HG02938 (cell line): Measurements from ENCODE around the gene KCNE3.

Source experiments
- ATAC-seq: cut with Tn5 transposase; IDR thresholded peaks from one replicate; pipeline ENCODE4 v1.9.1; 2021; ENCODE audit warnings: mild to moderate bottlenecking, moderate library complexity; ENCODE audit not compliant: unreplicated experiment

The KCNE3 gene, protein sequence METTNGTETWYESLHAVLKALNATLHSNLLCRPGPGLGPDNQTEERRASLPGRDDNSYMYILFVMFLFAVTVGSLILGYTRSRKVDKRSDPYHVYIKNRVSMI

GRCh38 chr11:74466916-74467885 is at the start of gene KCNE3:
TSS of gene KCNE3 (minus strand) at chr11:74467549. CDS start at chr11:74457563, 9,986 bp downstream.
- ATAC-seq, result no peak

- ATAC-seq, result no peak
Observed at GRCh38 chr11:74507582-74507981, 40.2 kb upstream of the KCNE3 start.

DNA sequence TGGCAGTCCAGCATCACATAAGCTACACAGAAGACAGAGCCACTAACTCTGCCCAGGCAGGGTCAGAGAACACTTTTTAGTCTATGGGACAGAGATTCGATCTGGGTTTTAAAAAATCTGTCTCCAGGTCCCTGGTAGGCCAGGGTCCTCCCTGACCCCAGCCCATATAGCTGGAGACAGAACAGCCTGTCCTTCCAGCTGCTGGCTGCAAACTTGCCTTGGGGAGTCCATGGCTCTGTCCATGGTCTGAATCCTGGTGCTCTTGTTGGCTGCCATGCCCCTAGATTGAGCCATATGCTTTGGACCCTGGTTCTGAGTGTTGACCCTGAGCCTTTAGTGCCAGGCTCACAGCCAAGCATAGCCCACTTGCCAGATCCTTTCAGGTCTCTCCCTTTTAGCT is 39.5 kb upstream of the KCNE3 start:
- no peak for ATAC-seq

DNA sequence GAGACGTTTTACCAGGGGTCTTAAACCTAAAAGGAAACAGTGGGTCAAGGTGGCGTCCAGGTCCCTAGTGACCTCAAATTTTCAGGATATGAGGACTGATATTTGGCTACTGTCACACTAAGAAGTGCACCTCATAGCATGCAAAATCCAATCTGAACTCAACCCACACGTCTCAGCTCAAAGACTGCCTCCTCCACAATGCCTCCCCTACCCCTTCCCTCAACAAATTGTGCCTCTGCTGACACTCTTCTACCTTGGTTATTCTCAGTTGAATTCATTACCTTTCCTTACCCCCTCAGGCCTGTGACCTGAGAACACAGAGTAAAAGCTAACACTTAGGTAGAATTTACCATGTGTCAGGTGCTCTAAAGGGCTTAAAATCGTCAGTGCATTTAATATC is 38.6 kb upstream of the KCNE3 start:
- ATAC-seq, result no peak

- no peak for ATAC-seq
Observed at GRCh38 chr11:74504100-74504691, 36.8 kb upstream of the KCNE3 start.

- ATAC-seq, result no peak
Observed at GRCh38 chr11:74494916-74495315, 27.6 kb upstream of the KCNE3 start.

- no peak for ATAC-seq
Observed at GRCh38 chr11:74493791-74494630, 26.7 kb upstream of the KCNE3 start.

GRCh38 chr11:74492974-74493790 is 25.8 kb upstream of the KCNE3 start, which contains the start of gene LIPT2:
TSS of gene LIPT2 (minus strand) at chr11:74493724. CDS start at chr11:74493703, 21 bp downstream.
- peak; percentile 92 for ATAC-seq

- ATAC-seq, result no peak
Observed at GRCh38 chr11:74492084-74492483, 24.7 kb upstream of the KCNE3 start.

GRCh38 chr11:74490941-74491340 is 23.6 kb upstream of the KCNE3 start:
- ATAC-seq, result no peak

DNA sequence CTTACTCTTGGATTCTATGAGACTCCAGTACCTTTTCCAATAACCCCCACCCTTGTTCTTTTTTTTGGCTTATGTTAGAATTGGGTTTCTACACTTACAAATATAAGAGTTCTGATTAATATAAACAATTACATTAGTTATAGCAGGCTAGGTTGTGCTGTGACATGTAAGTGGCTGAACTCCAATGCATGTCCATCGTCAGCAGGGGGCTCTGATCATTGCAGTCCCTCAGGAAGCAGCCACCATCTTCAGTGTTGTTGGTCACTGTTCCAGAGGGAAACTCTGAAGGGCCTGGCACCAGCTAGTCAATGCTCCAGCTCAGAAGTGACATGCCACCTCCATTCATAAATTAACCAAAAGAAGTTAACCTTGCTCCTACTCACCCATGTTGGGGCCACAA is 20.5 kb upstream of the KCNE3 start:
- no peak for ATAC-seq

DNA sequence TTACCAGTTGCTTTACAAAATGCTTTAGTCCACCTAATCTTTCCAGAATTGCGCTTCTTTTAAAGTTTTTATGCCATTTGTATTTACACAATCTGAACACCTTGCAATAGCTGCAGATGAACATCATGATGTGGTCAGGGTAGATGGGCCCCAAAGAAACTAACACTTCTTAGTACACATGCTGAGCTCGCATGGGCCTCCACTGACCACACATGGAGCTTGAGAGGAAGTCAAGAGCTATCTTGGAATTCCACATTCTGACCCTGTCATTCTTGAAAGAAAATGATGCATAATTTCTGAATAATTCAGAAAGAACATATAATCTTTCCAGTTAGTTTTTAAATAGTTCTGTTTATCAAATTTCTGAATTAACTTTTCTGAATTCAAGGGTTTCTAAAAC is 18.5 kb upstream of the KCNE3 start:
- no peak for ATAC-seq

GRCh38 chr11:74480688-74481417 is 13.5 kb upstream of the KCNE3 start:
- ATAC-seq, result no peak

- no peak for ATAC-seq
Observed at GRCh38 chr11:74479732-74480123, 12.4 kb upstream of the KCNE3 start.

GRCh38 chr11:74478877-74479731 is 11.8 kb upstream of the KCNE3 start:
- no peak for ATAC-seq

DNA sequence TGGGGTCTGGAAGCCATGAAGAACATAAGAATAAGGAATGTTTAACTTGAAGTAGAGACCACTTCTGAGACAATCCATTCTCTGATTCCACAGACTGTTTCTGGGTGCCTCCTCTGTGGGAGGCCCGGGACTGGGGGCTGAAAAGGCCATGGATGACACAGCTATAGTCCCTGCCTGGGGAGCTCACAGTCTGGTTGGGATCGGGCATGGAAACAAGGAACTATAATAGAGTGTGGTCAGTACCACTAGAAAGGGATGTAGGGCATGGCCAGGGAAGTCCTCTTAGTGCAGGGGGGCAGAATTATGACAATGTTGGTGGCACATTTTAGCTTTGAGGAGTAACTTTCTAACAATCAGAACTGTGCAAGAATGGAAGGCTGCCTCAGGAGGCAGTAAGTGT is 9.2 kb upstream of the KCNE3 start:
- ATAC-seq, result no peak

GRCh38 chr11:74474316-74474715 is 7.0 kb upstream of the KCNE3 start:
- no peak for ATAC-seq

- no peak for ATAC-seq
Observed at GRCh38 chr11:74473382-74474173, 6.2 kb upstream of the KCNE3 start.
